Activated naive CD8-positive, alpha-beta T cell treated with anti-CD3 and anti-CD28 coated beads, Interleukin-2, amount 50 U/mL, for 24 hours (primary cell): ENCODE measurements around the gene EFCAB5.
"Not testable (repeated sequence)": the region's sequence is repeated elsewhere in the genome, so short reads cannot be mapped to it uniquely, and the experiment has no call there.

ENCODE experiments used
- ATAC-seq: fragments of 150-1000 bp; cut with Tn5 transposase; one replicate; pipeline ENCODE4 v1.10.0; 2021
- DNase-seq: peaks from one replicate; pipeline ENCODE4 v3.0.0; 2021
- H3K27ac Mint-ChIP-seq: one replicate; pipeline ENCODE4 v1.8.0; 2021; ENCODE audit warnings: mild to moderate bottlenecking, mixed read lengths
- H3K27me3 Mint-ChIP-seq: one replicate; pipeline ENCODE4 v1.8.0; 2021; ENCODE audit warnings: mixed read lengths
- H3K36me3 Mint-ChIP-seq: one replicate; pipeline ENCODE4 v1.8.0; 2021; ENCODE audit warnings: low read depth, mixed read lengths
- H3K4me1 Mint-ChIP-seq: one replicate; pipeline ENCODE4 v1.8.0; 2021; ENCODE audit warnings: mixed read lengths
- H3K4me3 Mint-ChIP-seq: one replicate; pipeline ENCODE4 v1.8.0; 2021; ENCODE audit warnings: mild to moderate bottlenecking, moderate library complexity, mixed read lengths
- H3K9me3 Mint-ChIP-seq: one replicate; pipeline ENCODE4 v1.8.0; 2021; ENCODE audit warnings: mixed read lengths

Gene EFCAB5

GRCh38 chr17:29929006-29929532, 12.4 kb upstream of the EFCAB5 start:
- DNase-seq: peak; percentile 42
- ATAC-seq: no peak
- H3K27ac Mint-ChIP-seq: no peak overlapping the region

GRCh38 chr17:29929533-29930408, 11.7 kb upstream of the EFCAB5 start, which contains the start of gene SSH2:
Gene SSH2 (minus strand): TSS chr17:29930228. CDS start chr17:29930000, 228 bp downstream.
- DNase-seq: peak; percentile 90

More at GRCh38 chr17:29929006-29929532, 12.4 kb upstream of the EFCAB5 start:
- no peak overlapping the region for H3K4me3 Mint-ChIP-seq
- no peaks in the 10 kb centered on the region for H3K9me3 Mint-ChIP-seq
- peaks cover 3% of the 10 kb centered on the region for H3K36me3 Mint-ChIP-seq
- no peaks in the 10 kb centered on the region for H3K27me3 Mint-ChIP-seq
- peaks cover 33% of the 10 kb centered on the region for H3K4me1 Mint-ChIP-seq

GRCh38 chr17:29930409-29931010, 10.9 kb upstream of the EFCAB5 start:
- Mint-ChIP-seq H3K4me1 (peaks cover 27% of the 10 kb centered on the region), H3K27me3 (no peaks in the 10 kb centered on the region), H3K9me3 (no peaks in the 10 kb centered on the region), H3K4me3 (no peak overlapping the region), H3K27ac (no peak overlapping the region), H3K36me3 (peaks cover 3% of the 10 kb centered on the region)
- DNase-seq: no peak
- no peak for ATAC-seq

More at GRCh38 chr17:29929533-29930408, 11.7 kb upstream of the EFCAB5 start, which contains the start of gene SSH2:
- H3K36me3 Mint-ChIP-seq: peaks cover 3% of the 10 kb centered on the region
- H3K27ac Mint-ChIP-seq: no peak within 1 kb of the TSS
- peaks cover 29% of the 10 kb centered on the region for H3K4me1 Mint-ChIP-seq
- H3K27me3 Mint-ChIP-seq: no peaks in the 10 kb centered on the region
- ATAC-seq: peak; percentile 73
- H3K9me3 Mint-ChIP-seq: no peaks in the 10 kb centered on the region
- no peak within 1 kb of the TSS for H3K4me3 Mint-ChIP-seq

DNA sequence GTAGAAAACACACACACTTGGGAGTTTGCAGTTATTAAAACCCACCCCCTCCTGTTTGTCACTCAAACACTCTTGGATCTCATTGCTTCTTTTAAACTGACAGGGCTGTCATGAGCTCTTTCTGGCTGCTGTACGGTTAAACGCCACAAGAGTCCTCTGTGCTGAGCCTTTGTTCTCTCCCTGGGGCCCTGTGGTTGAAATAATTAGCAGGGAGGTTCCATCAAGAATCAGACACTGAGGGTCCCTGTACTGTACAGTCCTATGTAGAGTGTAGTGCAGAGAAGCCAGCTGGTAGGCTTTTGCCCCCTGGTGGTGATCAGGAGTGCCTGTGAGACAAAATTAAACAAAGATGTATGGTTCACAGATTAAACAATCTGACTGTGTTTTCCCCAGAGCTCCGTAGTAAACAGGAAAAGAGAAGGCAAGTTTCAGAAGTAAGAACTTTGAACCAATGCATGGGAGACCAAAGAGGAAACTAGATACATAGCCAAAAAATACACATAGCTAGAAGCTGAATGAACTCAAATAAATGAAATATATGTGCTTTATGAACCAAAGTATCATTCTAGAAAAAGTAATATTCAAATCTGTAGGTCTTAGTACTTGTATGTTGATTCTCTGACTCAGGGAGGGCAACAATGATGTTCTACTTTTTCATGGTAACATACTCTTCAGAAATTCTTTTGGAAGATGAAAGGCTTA, 10.1 kb upstream of the EFCAB5 start:
- ATAC-seq (peak; percentile 82), DNase-seq (peak; percentile 54)
- no peak overlapping the region for H3K27ac Mint-ChIP-seq
- peaks cover 25% of the 10 kb centered on the region for H3K4me1 Mint-ChIP-seq
- H3K4me3 Mint-ChIP-seq: no peak overlapping the region
- peaks cover 3% of the 10 kb centered on the region for H3K36me3 Mint-ChIP-seq
- H3K9me3 Mint-ChIP-seq: no peaks in the 10 kb centered on the region
- no peaks in the 10 kb centered on the region for H3K27me3 Mint-ChIP-seq

- no peak for DNase-seq
- H3K36me3 Mint-ChIP-seq: no peaks in the 10 kb centered on the region
Measured at GRCh38 chr17:29933379-29933778, 8.1 kb upstream of the EFCAB5 start.

DNA sequence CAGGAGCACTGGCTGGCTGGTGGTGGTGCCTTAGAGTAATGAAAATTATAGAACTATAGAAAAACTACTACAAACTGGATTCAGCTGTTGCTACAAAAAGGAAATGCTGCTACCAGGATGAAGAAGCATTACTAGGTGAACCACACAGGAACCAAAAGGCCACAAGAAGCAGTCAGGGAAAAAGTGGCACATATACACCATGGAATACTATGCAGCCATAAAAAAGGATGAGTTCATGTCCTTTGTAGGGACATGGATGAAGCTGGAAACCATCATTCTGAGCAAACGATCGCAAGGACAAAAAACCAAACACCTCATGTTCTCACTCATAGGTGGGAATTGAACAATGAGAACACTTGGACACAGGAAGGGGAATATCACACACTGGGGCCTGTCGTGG, 5.5 kb upstream of the EFCAB5 start:
- not testable (repeated sequence) for ATAC-seq, H3K27ac Mint-ChIP-seq, H3K36me3 Mint-ChIP-seq, H3K27me3 Mint-ChIP-seq, H3K4me3 Mint-ChIP-seq, DNase-seq, H3K4me1 Mint-ChIP-seq, H3K9me3 Mint-ChIP-seq

More at GRCh38 chr17:29933379-29933778, 8.1 kb upstream of the EFCAB5 start:
- H3K27me3 Mint-ChIP-seq: no peaks in the 10 kb centered on the region
- peaks cover 8% of the 10 kb centered on the region for H3K4me1 Mint-ChIP-seq
- H3K4me3 Mint-ChIP-seq: no peak overlapping the region
- ATAC-seq: no peak
- no peaks in the 10 kb centered on the region for H3K9me3 Mint-ChIP-seq
- no peak overlapping the region for H3K27ac Mint-ChIP-seq

DNA sequence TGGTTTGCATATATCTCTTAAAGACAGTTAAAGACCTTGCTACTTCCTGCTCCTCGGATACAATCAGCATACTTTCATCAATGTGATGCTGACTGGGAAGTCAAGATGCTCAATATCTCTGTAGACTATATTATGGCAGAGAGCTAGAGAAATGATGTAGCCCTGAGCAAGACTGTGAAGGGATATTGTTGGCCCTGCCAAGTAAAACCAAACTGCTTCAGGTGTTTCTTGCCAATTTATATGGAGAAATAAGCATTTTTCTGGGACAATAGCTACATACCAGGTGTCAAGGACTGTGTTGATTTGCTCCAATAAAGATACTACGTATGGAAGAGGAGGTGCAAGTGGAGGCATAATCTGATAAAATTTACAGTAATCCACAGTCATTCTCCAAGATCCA, 4.7 kb upstream of the EFCAB5 start:
- H3K27me3 Mint-ChIP-seq: peaks cover 2% of the 10 kb centered on the region
- H3K36me3 Mint-ChIP-seq: no peaks in the 10 kb centered on the region
- ATAC-seq: no peak
- no peak overlapping the region for H3K4me3 Mint-ChIP-seq
- no peak for DNase-seq
- peaks cover 2% of the 10 kb centered on the region for H3K4me1 Mint-ChIP-seq
- no peak overlapping the region for H3K27ac Mint-ChIP-seq
- no peaks in the 10 kb centered on the region for H3K9me3 Mint-ChIP-seq

DNA sequence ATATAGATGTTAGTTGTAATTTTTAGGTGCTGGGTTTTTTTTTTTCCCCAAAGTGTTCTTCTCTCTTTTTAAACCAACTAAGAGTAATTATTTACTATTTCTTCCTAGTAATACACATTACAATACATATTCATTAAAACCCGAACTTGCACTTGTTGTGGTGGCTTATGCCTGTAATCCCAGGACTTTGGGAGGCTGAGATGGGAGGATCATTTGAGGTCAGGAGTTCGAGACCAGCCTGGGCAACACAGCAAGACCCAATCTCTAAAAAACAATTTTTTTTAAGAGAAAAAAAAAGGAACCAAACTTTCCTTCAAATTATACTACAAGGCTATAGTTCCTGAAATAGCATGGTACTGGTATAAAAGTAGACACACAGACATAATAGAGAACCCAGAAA, 3.8 kb downstream of the EFCAB5 start:
- H3K27me3 Mint-ChIP-seq: no peaks in the 10 kb centered on the region
- no peak overlapping the region for H3K4me3 Mint-ChIP-seq
- DNase-seq: no peak
- peaks cover 5% of the 10 kb centered on the region for H3K4me1 Mint-ChIP-seq
- H3K9me3 Mint-ChIP-seq: no peaks in the 10 kb centered on the region
- H3K27ac Mint-ChIP-seq: no peak overlapping the region
- H3K36me3 Mint-ChIP-seq: no peaks in the 10 kb centered on the region
- no peak for ATAC-seq

- no peak overlapping the region for H3K4me3 Mint-ChIP-seq
- H3K27ac Mint-ChIP-seq: no peak overlapping the region
- H3K4me1 Mint-ChIP-seq: peaks cover 5% of the 10 kb centered on the region
- peaks cover 7% of the 10 kb centered on the region for H3K9me3 Mint-ChIP-seq
- DNase-seq: no peak
- ATAC-seq: no peak
- H3K36me3 Mint-ChIP-seq: peaks cover 6% of the 10 kb centered on the region
- H3K27me3 Mint-ChIP-seq: no peaks in the 10 kb centered on the region
Measured at GRCh38 chr17:29948448-29949215, 7.2 kb downstream of the EFCAB5 start.

GRCh38 chr17:29949696-29950095, 8.3 kb downstream of the EFCAB5 start:
- no peak for DNase-seq
- Mint-ChIP-seq H3K27me3 (no peaks in the 10 kb centered on the region), H3K27ac (no peak overlapping the region), H3K4me1 (peaks cover 5% of the 10 kb centered on the region), H3K9me3 (peaks cover 13% of the 10 kb centered on the region), H3K4me3 (no peak overlapping the region), H3K36me3 (peaks cover 9% of the 10 kb centered on the region)
- no peak for ATAC-seq

GRCh38 chr17:29954405-29954804, 13.0 kb downstream of the EFCAB5 start:
- Mint-ChIP-seq H3K9me3 (peaks cover 17% of the 10 kb centered on the region), H3K36me3 (peaks cover 9% of the 10 kb centered on the region), H3K27me3 (no peaks in the 10 kb centered on the region), H3K4me1 (no peaks in the 10 kb centered on the region), H3K4me3 (no peak overlapping the region), H3K27ac (no peak overlapping the region)
- DNase-seq (no peak), ATAC-seq (no peak)

DNA sequence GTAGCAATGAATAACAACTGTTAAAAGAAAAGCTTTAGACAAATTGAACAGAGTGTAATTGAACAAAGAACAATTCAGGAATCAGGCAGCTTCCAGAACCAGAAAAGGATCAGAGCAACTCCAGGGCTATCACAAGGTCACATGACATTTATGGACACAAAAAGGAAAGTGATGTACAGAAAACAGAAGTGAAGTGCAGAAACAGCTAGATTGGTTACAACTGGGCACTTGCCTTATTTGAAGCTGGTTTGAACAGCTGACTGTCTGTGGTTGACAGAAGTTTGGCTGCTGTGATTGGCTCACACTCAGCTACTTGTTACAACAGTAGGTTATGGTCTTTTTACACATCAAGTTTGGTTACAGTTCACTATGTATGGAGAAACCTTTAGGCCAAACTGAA, 14.8 kb downstream of the EFCAB5 start:
- H3K9me3 Mint-ChIP-seq: peaks cover 17% of the 10 kb centered on the region
- ATAC-seq (no peak), DNase-seq (no peak)
- H3K27ac Mint-ChIP-seq: no peak overlapping the region
- H3K4me3 Mint-ChIP-seq: no peak overlapping the region
- no peaks in the 10 kb centered on the region for H3K27me3 Mint-ChIP-seq
- peaks cover 9% of the 10 kb centered on the region for H3K36me3 Mint-ChIP-seq
- H3K4me1 Mint-ChIP-seq: no peaks in the 10 kb centered on the region

DNA sequence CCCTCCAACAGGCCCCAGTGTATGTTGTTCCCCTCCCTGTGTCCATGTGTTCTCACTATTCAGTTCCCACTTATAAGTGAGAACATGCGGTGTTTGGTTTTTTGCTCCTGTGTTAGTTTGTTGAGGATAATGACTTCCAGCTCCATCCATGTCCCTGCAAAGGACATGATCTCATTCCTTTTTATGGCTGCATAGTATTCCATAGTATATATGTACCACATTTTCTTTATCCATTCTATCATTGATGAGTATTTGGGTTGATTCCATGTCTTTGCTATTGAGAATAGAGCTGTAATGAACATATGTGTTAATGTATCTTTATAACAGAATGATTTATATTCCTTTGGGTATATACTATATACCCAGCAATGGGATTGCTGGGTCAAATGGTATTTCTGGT, 16.1 kb downstream of the EFCAB5 start:
- not testable (repeated sequence) for H3K4me3 Mint-ChIP-seq, H3K4me1 Mint-ChIP-seq, H3K36me3 Mint-ChIP-seq, ATAC-seq, DNase-seq, H3K27ac Mint-ChIP-seq, H3K27me3 Mint-ChIP-seq
- peaks cover 19% of the 10 kb centered on the region for H3K9me3 Mint-ChIP-seq
